GM12874 (cell line): ENCODE measurements around the gene MCC.

Source experiments
- CTCF ChIP-seq: IDR thresholded peaks from 2 replicates; pipeline ENCODE4 v1.5.1; 2011; ENCODE audit warnings: low read depth, mild to moderate bottlenecking, control low read depth, low read length, moderate library complexity; ENCODE audit not compliant: insufficient read depth

Gene MCC

GRCh38 chr5:113463032-113463431, 25.2 kb downstream of the MCC start:
- no peak for TF ChIP-seq CTCF

GRCh38 chr5:113452941-113453340, 35.3 kb downstream of the MCC start:
- TF ChIP-seq CTCF: no peak

- TF ChIP-seq CTCF: no peak
Measured at GRCh38 chr5:113451797-113452196, 36.5 kb downstream of the MCC start.

GRCh38 chr5:113450929-113451328, 37.3 kb downstream of the MCC start:
- TF ChIP-seq CTCF: no peak

- no peak for TF ChIP-seq CTCF
Measured at GRCh38 chr5:113450462-113450861, 37.8 kb downstream of the MCC start.

- no peak for TF ChIP-seq CTCF
Measured at GRCh38 chr5:113448252-113448651, 40.0 kb downstream of the MCC start.

GRCh38 chr5:113447498-113448050, 40.7 kb downstream of the MCC start:
- TF ChIP-seq CTCF: no peak
